K562 (cell line): ENCODE results near the gene FHDC1. TPM values are rescaled to one million over a fixed set of nuclear protein-coding genes. Genes with fewer than 3 reads are reported as not detected.

Source experiments
- CBFA2T3 ChIP-seq: fragments of 450-650 bp; IDR thresholded peaks from 2 replicates; pipeline ENCODE4 v1.6.1; 2017
- CXXC5 ChIP-seq: fragments of 250-450 bp; sonication (Bioruptor Pico); IDR thresholded peaks from 2 replicates; pipeline ENCODE4 v1.8.0; 2022; ENCODE audit warnings: inconsistent platforms, mild to moderate bottlenecking, moderate library complexity
- ELF1 ChIP-seq: fragments of 200-800 bp; sonication (Bioruptor generic); IDR thresholded peaks from 2 replicates; pipeline ENCODE4 v1.6.1; 2016; ENCODE audit warnings: missing genetic modification characterization, missing compliant biosample characterization
- EP300 ChIP-seq: IDR thresholded peaks from 2 replicates; pipeline ENCODE4 v1.6.1; 2012; ENCODE audit warnings: low read length, improper control_type of control experiment
- ESRRB ChIP-seq: fragments of 250-450 bp; sonication (Bioruptor Pico); IDR thresholded peaks from 2 replicates; pipeline ENCODE4 v1.5.0; 2020; ENCODE audit warnings: mild to moderate bottlenecking, moderate library complexity, borderline replicate concordance
- HMGN3 ChIP-seq: IDR thresholded peaks from 2 replicates; pipeline ENCODE4 v1.6.1; 2011; ENCODE audit warnings: borderline replicate concordance, low read depth, mild to moderate bottlenecking, mixed read lengths, low read length; ENCODE audit not compliant: insufficient read length; ENCODE audit errors: extremely low read depth
- NFIC ChIP-seq: fragments of 450-650 bp; IDR thresholded peaks from 2 replicates; pipeline ENCODE4 v1.6.1; 2017; ENCODE audit warnings: mild to moderate bottlenecking, inconsistent platforms
- RBM17 ChIP-seq: fragments of 200-400 bp; formaldehyde crosslinking; IDR thresholded peaks from 2 replicates; pipeline ENCODE4 v1.6.1; 2017; ENCODE audit warnings: low read depth, mild to moderate bottlenecking, low read length, borderline replicate concordance
- RBM34 ChIP-seq: fragments of 200-400 bp; formaldehyde crosslinking; IDR thresholded peaks from 2 replicates; pipeline ENCODE4 v1.6.1; 2018; ENCODE audit warnings: low read length, borderline replicate concordance; ENCODE audit not compliant: insufficient read depth
- RCOR1 ChIP-seq, 2 experiments: IDR thresholded peaks; 2 replicates each; pipeline ENCODE4 v1.6.1; 2012; ENCODE audit warnings: low read depth in 2 of 2, low read length in 2 of 2, borderline replicate concordance in 1 of 2, improper control_type of control experiment in 1 of 2
- SAFB ChIP-seq: fragments of 200-400 bp; formaldehyde crosslinking; IDR thresholded peaks from 2 replicates; pipeline ENCODE4 v1.6.1; 2017; ENCODE audit warnings: low read depth, low read length, borderline replicate concordance
- TEAD2 ChIP-seq: fragments of 450-650 bp; IDR thresholded peaks from 2 replicates; pipeline ENCODE4 v1.6.1; 2016; ENCODE audit warnings: missing genetic modification characterization, control low read depth, missing compliant biosample characterization
- ZBTB7A ChIP-seq: IDR thresholded peaks from 2 replicates; pipeline ENCODE4 v1.6.1; 2011; ENCODE audit warnings: low read depth, mild to moderate bottlenecking, low read length, moderate library complexity, borderline replicate concordance; ENCODE audit not compliant: control insufficient read depth
- ZNF41 ChIP-seq: fragments of 250-450 bp; sonication (Bioruptor Pico); conservative IDR thresholded peaks from 2 replicates; pipeline ENCODE4 v1.4.0; 2020; ENCODE audit warnings: mild to moderate bottlenecking
- polyA plus RNA-seq, 8 experiments: library from polyadenylated mRNA; depleted of rRNA in 4 of 8; stranded (reverse) in 5 of 8; unstranded in 3 of 8; fragments of >200 nt; fragmentation: Nextera tagmentation in 2 of 8; fragmentation: Illumina TruSeq in 1 of 8; extraction: Ambion mirVana in 2 of 8; extraction: Trizol in 1 of 8; gene quantifications; 2 replicates each; pipeline versions ENCODE4 v1.2.1 to v1.2.3, GENCODE V29; 2011 to 2014; ENCODE audit warnings: inconsistent platforms in 1 of 8, missing spikeins in 1 of 8
- total RNA-seq, 7 experiments: library from RNA; depleted of rRNA in 6 of 7; stranded (reverse); fragments of >200 nt in 6 of 7; fragmentation: Illumina TruSeq in 2 of 7; extraction: Trizol in 2 of 7; gene quantifications; 2 replicates each; pipeline versions ENCODE4 v1.2.1 to v1.2.3, GENCODE V29; 2011 to 2021; ENCODE audit warnings: low replicate concordance in 1 of 7
- TF ChIP-seq, protein P1 (sequence below): fragments of 250-450 bp; sonication (Bioruptor Pico); IDR thresholded peaks from 2 replicates; pipeline ENCODE4 v1.5.0; 2021; ENCODE audit warnings: mild to moderate bottlenecking, moderate library complexity
- TF ChIP-seq, protein P2 (sequence below): sonication (generic); formaldehyde crosslinking; IDR thresholded peaks from 2 replicates; pipeline ENCODE4 v1.8.0; 2023; ENCODE audit warnings: missing genetic modification reagents, mild to moderate bottlenecking, borderline replicate concordance
- TF ChIP-seq, protein P3 (sequence below): fragments of 450-650 bp; IDR thresholded peaks from 2 replicates; pipeline ENCODE4 v1.6.1; 2017; ENCODE audit warnings: mild to moderate bottlenecking, moderate library complexity

The FHDC1 gene
- total and polyA plus RNA-seq, 9 of the 15 experiments (the other 6 are each of a cell fraction or from before 2014, with no cell fraction given), result 0.01 to 0.43 (median 0.07) TPM

DNA sequence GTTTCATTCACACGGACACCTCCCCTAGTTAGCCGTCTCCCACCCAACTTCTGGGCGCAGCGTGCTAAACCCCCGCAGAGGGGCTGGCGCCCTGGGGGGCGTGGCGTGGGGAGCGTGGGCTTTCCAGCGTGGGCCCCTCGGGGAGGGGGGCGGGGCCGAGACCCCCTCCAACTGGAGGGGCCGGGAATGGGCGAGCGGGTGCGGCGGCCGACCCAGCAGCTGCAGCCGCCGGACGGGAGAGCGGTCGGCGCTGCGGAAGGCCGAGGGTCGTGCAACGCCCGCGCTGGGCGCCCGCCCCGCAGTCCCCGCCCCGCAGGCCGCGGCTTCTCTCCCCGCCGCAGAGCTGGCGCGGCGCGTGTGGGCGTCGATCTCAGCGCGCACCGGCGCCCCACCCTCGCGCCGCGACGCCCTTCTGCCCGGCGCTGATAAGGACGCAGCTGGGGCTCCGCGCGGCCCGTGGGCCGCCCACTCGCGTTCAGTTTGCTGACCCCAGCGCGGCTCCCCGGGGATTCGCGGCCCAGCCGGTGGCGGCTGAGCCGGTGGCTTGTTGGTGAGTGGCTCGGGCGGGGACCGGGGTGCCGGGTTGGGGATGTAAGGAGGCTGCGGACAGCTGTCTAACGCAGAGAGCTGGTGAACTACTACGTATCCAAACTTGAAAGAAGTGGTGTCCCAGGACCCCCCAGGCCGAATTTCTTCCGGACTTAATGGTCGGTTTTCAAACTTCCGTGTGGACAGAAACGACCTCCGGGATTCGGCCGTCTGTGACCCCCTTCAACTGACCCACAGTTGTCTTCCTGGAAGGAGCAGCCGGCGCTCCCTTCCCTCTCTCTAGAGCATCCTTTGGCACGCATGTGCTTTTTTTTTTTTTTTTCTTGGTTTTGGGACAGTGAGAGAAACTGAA lies 1.5 kb downstream of the FHDC1 start (continued):
- TF ChIP-seq, protein P1, sequence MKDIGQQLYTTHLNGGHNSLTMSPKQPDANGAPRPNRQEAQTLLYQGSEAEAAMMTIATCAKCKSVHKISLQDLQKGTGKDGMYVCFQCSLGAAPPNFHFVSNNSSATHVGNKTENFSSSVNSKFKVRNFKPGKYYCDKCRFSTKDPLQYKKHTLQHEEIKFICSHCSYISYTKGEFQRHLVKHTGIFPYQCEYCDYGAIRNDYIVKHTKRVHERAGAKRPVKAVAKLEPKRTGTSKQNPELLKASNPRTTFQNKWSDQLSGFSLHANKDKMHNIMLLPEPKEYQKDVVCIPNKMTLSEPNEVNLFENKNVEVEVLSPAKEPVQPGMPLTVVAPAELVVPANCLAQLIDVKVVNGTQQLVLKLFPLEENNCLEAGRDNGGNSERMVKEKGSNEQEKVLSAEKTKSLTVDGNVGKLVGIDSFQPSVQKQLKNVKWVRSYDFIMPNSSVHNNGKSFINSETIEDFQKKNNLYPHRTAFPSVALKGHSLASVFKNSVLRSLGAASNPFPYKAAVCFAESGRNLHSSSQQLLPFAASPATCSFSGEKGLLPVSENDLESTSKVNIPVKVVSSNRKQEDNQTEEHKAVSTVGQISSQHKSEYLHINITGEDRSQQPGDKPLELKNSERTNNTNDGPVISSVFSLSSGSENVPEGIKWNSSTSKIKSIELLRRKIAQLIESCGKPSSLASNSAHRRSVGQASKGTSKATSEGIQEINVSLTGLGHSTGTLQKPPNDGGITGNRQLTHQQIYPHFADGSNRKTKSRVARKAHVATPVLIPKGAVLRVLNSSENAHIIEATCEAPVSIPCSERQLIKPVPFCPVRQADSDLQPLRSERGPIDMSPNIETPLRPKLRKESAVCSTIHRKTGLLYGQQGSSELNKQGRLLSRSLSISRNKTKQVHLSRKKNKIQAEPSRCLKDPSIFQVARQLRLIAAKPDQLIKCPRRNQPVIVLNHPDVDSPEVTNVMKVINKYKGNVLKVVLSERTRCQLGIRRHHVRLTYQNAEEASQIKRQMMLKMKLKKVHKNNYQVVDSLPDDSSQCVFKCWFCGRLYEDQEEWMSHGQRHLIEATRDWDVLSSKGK (CRISPR knock-in tag), result no peak
- TF ChIP-seq NFIC (peak; percentile 45), ZBTB7A (peak; percentile 82; the same call in 1 of the 2 replicates), ELF1 (tag) (no peak), ESRRB (CRISPR knock-in tag) (no peak), RCOR1 (IDR thresholded peaks at IDR 0.05; ENCODE audit: borderline replicate concordance in 1 of 2, low read depth in 2 of 2, low read length in 2 of 2) (no peak), RBM17 (no peak), TEAD2 (tag) (no peak), ZNF41 (CRISPR knock-in tag) (no peak), RBM34 (no peak), CBFA2T3 (peak; percentile 80), SAFB (peak; percentile 94), EP300 (peak; percentile 13; the same call in 1 of the 2 replicates), CXXC5 (CRISPR knock-in tag) (peak; percentile 90), HMGN3 (peak; percentile 61)
- TF ChIP-seq, protein P2, sequence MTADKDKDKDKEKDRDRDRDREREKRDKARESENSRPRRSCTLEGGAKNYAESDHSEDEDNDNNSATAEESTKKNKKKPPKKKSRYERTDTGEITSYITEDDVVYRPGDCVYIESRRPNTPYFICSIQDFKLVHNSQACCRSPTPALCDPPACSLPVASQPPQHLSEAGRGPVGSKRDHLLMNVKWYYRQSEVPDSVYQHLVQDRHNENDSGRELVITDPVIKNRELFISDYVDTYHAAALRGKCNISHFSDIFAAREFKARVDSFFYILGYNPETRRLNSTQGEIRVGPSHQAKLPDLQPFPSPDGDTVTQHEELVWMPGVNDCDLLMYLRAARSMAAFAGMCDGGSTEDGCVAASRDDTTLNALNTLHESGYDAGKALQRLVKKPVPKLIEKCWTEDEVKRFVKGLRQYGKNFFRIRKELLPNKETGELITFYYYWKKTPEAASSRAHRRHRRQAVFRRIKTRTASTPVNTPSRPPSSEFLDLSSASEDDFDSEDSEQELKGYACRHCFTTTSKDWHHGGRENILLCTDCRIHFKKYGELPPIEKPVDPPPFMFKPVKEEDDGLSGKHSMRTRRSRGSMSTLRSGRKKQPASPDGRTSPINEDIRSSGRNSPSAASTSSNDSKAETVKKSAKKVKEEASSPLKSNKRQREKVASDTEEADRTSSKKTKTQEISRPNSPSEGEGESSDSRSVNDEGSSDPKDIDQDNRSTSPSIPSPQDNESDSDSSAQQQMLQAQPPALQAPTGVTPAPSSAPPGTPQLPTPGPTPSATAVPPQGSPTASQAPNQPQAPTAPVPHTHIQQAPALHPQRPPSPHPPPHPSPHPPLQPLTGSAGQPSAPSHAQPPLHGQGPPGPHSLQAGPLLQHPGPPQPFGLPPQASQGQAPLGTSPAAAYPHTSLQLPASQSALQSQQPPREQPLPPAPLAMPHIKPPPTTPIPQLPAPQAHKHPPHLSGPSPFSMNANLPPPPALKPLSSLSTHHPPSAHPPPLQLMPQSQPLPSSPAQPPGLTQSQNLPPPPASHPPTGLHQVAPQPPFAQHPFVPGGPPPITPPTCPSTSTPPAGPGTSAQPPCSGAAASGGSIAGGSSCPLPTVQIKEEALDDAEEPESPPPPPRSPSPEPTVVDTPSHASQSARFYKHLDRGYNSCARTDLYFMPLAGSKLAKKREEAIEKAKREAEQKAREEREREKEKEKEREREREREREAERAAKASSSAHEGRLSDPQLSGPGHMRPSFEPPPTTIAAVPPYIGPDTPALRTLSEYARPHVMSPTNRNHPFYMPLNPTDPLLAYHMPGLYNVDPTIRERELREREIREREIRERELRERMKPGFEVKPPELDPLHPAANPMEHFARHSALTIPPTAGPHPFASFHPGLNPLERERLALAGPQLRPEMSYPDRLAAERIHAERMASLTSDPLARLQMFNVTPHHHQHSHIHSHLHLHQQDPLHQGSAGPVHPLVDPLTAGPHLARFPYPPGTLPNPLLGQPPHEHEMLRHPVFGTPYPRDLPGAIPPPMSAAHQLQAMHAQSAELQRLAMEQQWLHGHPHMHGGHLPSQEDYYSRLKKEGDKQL, result no peak
- TF ChIP-seq, protein P3, sequence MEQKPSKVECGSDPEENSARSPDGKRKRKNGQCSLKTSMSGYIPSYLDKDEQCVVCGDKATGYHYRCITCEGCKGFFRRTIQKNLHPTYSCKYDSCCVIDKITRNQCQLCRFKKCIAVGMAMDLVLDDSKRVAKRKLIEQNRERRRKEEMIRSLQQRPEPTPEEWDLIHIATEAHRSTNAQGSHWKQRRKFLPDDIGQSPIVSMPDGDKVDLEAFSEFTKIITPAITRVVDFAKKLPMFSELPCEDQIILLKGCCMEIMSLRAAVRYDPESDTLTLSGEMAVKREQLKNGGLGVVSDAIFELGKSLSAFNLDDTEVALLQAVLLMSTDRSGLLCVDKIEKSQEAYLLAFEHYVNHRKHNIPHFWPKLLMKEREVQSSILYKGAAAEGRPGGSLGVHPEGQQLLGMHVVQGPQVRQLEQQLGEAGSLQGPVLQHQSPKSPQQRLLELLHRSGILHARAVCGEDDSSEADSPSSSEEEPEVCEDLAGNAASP, result no peak
